ENCODE results near the gene RASL11B. TPM values are rescaled to one million over a fixed set of nuclear protein-coding genes. Genes with fewer than 3 reads are reported as not detected.
A peak's percentile ranks its signal among the peaks of the same experiment; 100 is the strongest.

RASL11B gene
- total and polyA plus RNA-seq, 3 experiments from 2014 or later: 0.12 to 0.27 TPM; not detected in 1

DNA sequence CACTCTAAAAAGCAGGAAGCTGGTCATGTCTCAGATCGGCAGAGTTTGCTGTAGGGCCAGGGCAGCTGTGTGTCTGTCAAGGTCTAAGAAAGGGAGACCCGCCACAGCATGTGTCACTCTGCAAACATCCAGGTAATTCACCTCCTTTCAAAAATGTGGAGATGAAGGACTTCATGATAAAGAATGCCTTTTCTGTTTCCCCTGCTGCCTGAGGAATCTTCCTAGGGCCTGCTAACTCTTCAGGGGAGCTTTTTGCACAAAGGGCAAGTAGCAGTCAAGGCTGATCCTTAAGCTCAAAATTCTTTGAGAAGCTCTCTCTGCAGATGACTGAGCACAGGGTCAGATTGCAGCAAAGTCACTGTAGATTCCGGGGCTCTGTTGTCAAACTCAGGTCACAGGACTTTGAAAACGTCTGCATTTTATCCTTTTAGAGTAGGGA lies 21.1 kb downstream of the RASL11B start:
- Mint-ChIP-seq H3K9me3 (no peaks in the 10 kb centered on the region), H3K27ac (no peak overlapping the region), H3K27me3 (peaks cover 0 to 3% of the 10 kb centered on the region in 2 donors), H3K4me1 (no peaks in the 10 kb centered on the region), H3K4me3 (no peak overlapping the region), H3K36me3 (peaks cover 5 to 30% (median 28%) of the 10 kb centered on the region in 3 donors)
- no peaks in the 10 kb centered on the region for H3K27me3 ChIP-seq (ENCODE audit: insufficient read depth, low read length, poor library complexity, severe bottlenecking)
- no peaks in the 10 kb centered on the region for H3K4me1 ChIP-seq (ENCODE audit: insufficient read depth, low read length)
- H3K9me3 ChIP-seq (ENCODE audit: low read length): no peaks in the 10 kb centered on the region
- ChIA-PET POLR2A (no interaction called here), CTCF (no interaction called here)
- no peaks in the 10 kb centered on the region for H3K36me3 ChIP-seq (ENCODE audit: insufficient read depth, low read length)
- no peak overlapping the region for H3K4me3 ChIP-seq (ENCODE audit: low read length)
- no peak overlapping the region for H3K27ac ChIP-seq (ENCODE audit: low read depth, low read length)
- DNase-seq: no peak

DNA sequence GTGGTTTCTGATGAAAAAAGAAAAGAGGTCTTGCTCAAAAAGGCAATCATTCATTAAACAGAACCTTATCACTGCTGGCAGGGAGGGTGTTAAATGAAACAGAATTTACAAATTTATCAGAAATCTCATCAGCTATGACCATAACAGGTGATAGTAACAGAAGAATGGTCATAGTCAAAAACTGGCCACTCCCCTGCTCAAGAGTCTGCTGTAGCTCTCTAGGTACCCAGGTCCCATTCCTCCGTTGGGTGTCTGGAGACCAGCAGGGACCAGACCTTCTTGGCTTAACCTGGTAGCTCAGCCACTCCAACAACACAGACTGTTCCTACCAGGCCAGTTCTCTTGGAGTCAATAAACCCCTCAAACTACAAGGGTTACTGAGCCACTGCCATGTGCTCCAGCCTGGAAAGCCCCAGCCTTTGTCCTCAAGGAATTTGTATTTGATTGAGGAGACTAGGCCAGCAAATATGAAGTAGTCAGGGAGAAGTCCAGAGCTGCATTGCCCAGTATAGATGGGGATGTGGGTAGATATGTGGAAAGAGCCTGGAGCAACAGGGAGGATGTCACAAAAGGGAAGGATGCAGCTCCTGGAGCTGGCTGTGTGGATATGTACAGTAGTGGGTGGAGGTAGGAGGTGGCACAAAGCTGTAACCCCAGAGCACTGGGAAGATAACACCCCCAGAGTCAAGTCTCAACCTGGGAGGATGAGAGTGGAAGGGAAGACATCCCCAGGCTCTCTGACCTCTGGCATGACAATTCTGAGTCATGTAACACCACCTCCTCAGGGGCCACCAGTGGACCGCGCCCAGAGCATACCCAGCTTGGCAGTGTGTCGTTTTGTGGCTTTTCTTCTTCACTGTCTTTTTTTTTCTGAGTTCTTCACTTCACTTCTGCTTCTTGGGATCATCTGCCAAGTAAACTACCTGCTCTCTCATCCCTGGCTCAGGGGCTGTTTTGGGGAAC lies 21.9 kb downstream of the RASL11B start:
- no peak overlapping the region for H3K4me3 Mint-ChIP-seq
- DNase-seq: no peak
- no peak overlapping the region for H3K27ac Mint-ChIP-seq
- Histone ChIP-seq H3K9me3 (ENCODE audit: low read length) (no peaks in the 10 kb centered on the region), H3K4me1 (ENCODE audit: insufficient read depth, low read length) (no peaks in the 10 kb centered on the region), H3K36me3 (ENCODE audit: insufficient read depth, low read length) (no peaks in the 10 kb centered on the region), H3K27ac (ENCODE audit: low read depth, low read length) (no peak overlapping the region), H3K4me3 (ENCODE audit: low read length) (no peak overlapping the region), H3K27me3 (ENCODE audit: insufficient read depth, low read length, poor library complexity, severe bottlenecking) (no peaks in the 10 kb centered on the region)
- CTCF ChIA-PET: no interaction called here
- no peaks in the 10 kb centered on the region for H3K4me1 Mint-ChIP-seq
- H3K9me3 Mint-ChIP-seq: no peaks in the 10 kb centered on the region
- H3K27me3 Mint-ChIP-seq: peaks cover 0 to 3% of the 10 kb centered on the region in 2 donors
- POLR2A ChIA-PET: no interaction called here
- H3K36me3 Mint-ChIP-seq: peaks cover 9 to 30% (median 29%) of the 10 kb centered on the region in 3 donors

DNA sequence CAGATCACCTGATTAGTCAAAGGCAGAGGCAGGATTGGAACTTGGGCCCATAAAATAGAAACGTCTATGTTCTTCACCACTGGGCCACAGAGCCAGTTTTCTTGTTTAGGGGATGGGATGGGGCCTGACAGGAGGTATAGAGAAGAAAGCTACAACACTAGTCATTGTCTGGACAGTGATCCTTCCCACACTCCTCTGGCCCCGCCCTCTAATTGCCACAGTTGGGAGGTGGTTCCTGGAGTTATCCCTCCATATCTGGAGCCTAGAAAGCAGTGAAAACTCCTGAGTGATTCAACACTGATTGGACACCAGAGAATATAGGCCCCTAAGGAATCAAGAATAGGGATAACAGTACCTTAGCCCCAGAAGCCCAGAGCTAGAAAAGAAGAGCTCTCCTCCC lies 22.9 kb downstream of the RASL11B start:
- CTCF ChIA-PET: no interaction called here
- Mint-ChIP-seq H3K27ac (no peak overlapping the region), H3K36me3 (peaks cover 8 to 34% (median 29%) of the 10 kb centered on the region in 3 donors)

DNA sequence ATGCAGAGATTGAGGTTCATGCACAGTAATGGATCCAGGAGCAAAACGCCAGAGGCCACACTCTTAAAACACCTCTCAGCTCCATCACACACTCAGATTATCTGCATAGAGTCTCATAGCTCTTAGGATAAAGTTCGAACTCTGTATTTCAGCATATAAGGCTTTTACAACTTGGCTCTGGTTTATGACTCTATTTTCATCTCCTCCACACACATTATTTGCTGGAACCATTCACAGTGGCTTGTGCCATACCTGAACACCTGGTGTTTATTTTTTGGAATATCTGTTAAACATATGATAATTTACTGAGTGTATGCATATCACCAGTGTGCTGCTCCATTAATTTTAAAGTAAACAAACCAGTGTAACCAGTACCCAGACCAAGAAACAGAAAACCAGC lies 27.2 kb downstream of the RASL11B start:
- H3K4me1 ChIP-seq (ENCODE audit: insufficient read depth, low read length): no peaks in the 10 kb centered on the region
- Mint-ChIP-seq H3K27ac (no peak overlapping the region), H3K27me3 (peaks cover 0 to 3% of the 10 kb centered on the region in 2 donors), H3K4me3 (no peak overlapping the region), H3K36me3 (peaks cover 8 to 26% (median 16%) of the 10 kb centered on the region in 3 donors), H3K9me3 (no peaks in the 10 kb centered on the region), H3K4me1 (no peaks in the 10 kb centered on the region)
- CTCF ChIA-PET: no interaction called here
- no peaks in the 10 kb centered on the region for H3K27me3 ChIP-seq (ENCODE audit: insufficient read depth, low read length, poor library complexity, severe bottlenecking)
- no peak overlapping the region for H3K4me3 ChIP-seq (ENCODE audit: low read length)
- no peaks in the 10 kb centered on the region for H3K36me3 ChIP-seq (ENCODE audit: insufficient read depth, low read length)
- no peaks in the 10 kb centered on the region for H3K9me3 ChIP-seq (ENCODE audit: low read length)
- no peak for DNase-seq
- POLR2A ChIA-PET: no interaction called here
- no peak overlapping the region for H3K27ac ChIP-seq (ENCODE audit: low read depth, low read length)

More for the DNA sequence above, 22.9 kb downstream of the RASL11B start:
- H3K4me3 Mint-ChIP-seq: no peak overlapping the region
- no peaks in the 10 kb centered on the region for H3K4me1 Mint-ChIP-seq
- Histone ChIP-seq H3K9me3 (ENCODE audit: low read length) (no peaks in the 10 kb centered on the region), H3K4me3 (ENCODE audit: low read length) (no peak overlapping the region), H3K27ac (ENCODE audit: low read depth, low read length) (no peak overlapping the region), H3K4me1 (ENCODE audit: insufficient read depth, low read length) (no peaks in the 10 kb centered on the region), H3K36me3 (ENCODE audit: insufficient read depth, low read length) (no peaks in the 10 kb centered on the region), H3K27me3 (ENCODE audit: insufficient read depth, low read length, poor library complexity, severe bottlenecking) (no peaks in the 10 kb centered on the region)
- DNase-seq: no peak
- peaks cover 0 to 3% of the 10 kb centered on the region in 2 donors for H3K27me3 Mint-ChIP-seq
- POLR2A ChIA-PET: no interaction called here
- H3K9me3 Mint-ChIP-seq: no peaks in the 10 kb centered on the region

DNA sequence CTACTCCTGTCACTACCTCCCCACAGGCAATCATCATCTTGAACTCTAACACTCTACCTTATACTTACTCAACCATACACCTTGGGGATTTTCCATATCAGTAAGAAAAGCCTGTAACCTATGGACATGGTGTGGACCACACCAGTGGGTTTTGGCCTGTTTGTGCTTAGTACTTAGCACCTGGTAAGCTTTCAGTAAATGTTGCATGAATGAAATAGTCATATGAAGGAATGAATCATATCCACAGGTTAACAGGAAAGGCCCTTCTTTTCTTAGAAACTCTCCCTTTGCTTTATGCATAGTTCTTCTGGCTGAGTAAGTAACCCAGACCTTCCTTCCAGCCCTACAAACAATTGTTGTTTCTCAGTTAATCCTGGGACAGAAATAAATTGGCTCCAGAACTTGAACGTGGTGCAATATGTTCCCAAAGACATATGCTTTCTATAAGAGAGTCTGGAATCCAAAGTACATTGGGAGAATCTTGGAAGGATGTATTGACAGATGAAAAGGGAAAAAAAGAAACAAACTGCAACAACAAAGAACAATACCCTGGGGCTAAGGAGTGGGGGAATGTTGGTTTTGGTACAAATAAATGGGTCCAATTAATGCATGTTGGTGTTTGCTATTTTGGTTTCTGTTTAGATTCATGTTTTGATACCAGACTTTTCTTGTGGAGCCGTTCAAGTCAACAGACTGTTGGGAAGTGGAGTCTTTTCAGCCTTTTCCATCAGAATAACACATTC lies 27.8 kb downstream of the RASL11B start:
- Mint-ChIP-seq H3K27me3 (peaks cover 0 to 3% of the 10 kb centered on the region in 2 donors), H3K27ac (peak overlapping the region in 1 of 8 donors; percentile 3), H3K36me3 (peaks cover 8 to 25% (median 14%) of the 10 kb centered on the region in 3 donors), H3K9me3 (no peaks in the 10 kb centered on the region), H3K4me3 (no peak overlapping the region), H3K4me1 (no peaks in the 10 kb centered on the region)
- H3K27me3 ChIP-seq (ENCODE audit: insufficient read depth, low read length, poor library complexity, severe bottlenecking): no peaks in the 10 kb centered on the region
- H3K27ac ChIP-seq (ENCODE audit: low read depth, low read length): no peak overlapping the region
- no peaks in the 10 kb centered on the region for H3K9me3 ChIP-seq (ENCODE audit: low read length)
- H3K4me3 ChIP-seq (ENCODE audit: low read length): no peak overlapping the region
- H3K4me1 ChIP-seq (ENCODE audit: insufficient read depth, low read length): no peaks in the 10 kb centered on the region
- ChIA-PET CTCF (no interaction called here), POLR2A (no interaction called here)
- no peak for DNase-seq
- H3K36me3 ChIP-seq (ENCODE audit: insufficient read depth, low read length): no peaks in the 10 kb centered on the region

DNA sequence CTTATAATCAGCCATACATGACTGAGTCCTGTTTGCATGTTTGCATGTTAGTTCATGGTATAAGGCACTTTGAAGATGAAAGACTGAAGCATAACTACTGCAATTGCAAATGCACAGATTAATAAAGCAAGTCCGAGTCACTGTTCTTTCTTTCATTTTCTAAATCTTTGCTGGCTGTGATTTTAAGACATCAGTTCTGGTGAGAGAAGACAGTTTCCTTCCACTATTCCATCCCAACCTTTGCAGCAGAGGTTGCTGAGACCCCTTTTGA lies 28.3 kb downstream of the RASL11B start:
- peaks cover 0 to 3% of the 10 kb centered on the region in 2 donors for H3K27me3 Mint-ChIP-seq
- DNase-seq: no peak
- Histone ChIP-seq H3K4me1 (ENCODE audit: insufficient read depth, low read length) (no peaks in the 10 kb centered on the region), H3K4me3 (ENCODE audit: low read length) (no peak overlapping the region), H3K36me3 (ENCODE audit: insufficient read depth, low read length) (no peaks in the 10 kb centered on the region), H3K27ac (ENCODE audit: low read depth, low read length) (no peak overlapping the region), H3K9me3 (ENCODE audit: low read length) (no peaks in the 10 kb centered on the region), H3K27me3 (ENCODE audit: insufficient read depth, low read length, poor library complexity, severe bottlenecking) (no peaks in the 10 kb centered on the region)
- no peaks in the 10 kb centered on the region for H3K9me3 Mint-ChIP-seq
- no peak overlapping the region for H3K4me3 Mint-ChIP-seq
- ChIA-PET POLR2A (no interaction called here), CTCF (no interaction called here)
- H3K27ac Mint-ChIP-seq: peak overlapping the region in 1 of 8 donors; percentile 3
- H3K4me1 Mint-ChIP-seq: no peaks in the 10 kb centered on the region
- peaks cover 8 to 19% (median 10%) of the 10 kb centered on the region in 3 donors for H3K36me3 Mint-ChIP-seq

DNA sequence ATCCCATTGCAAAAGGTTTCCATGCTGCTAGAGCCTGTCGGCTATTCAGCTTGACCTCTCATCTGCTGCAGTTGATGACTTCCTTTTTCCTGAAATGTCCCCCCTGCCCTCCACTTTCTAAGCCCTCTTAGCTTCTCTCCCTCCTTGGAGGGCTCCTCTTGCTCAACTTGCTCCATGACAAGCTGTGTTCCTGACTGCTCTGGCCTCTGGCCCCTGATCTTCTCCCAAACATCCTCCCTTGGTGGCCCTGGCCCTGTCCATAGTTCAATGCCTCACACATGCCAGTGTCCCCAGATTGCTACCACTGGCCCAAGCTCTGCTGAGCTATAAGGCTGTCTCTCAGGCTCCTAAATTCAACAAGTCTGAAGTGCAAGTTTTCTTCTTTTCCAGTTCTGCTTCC lies 29.6 kb downstream of the RASL11B start:
- Histone ChIP-seq H3K27me3 (ENCODE audit: insufficient read depth, low read length, poor library complexity, severe bottlenecking) (no peaks in the 10 kb centered on the region), H3K4me3 (ENCODE audit: low read length) (no peak overlapping the region), H3K9me3 (ENCODE audit: low read length) (no peaks in the 10 kb centered on the region), H3K36me3 (ENCODE audit: insufficient read depth, low read length) (no peaks in the 10 kb centered on the region), H3K27ac (ENCODE audit: low read depth, low read length) (no peak overlapping the region), H3K4me1 (ENCODE audit: insufficient read depth, low read length) (no peaks in the 10 kb centered on the region)
- H3K4me1 Mint-ChIP-seq: peaks cover 0 to 1% (median 0%) of the 10 kb centered on the region in 3 donors
- peaks cover 7 to 19% (median 12%) of the 10 kb centered on the region in 3 donors for H3K36me3 Mint-ChIP-seq
- CTCF ChIA-PET: interaction anchor here (1.2 kb wide), 1 partner anchor 20 kb away, joined by 3 read pairs; no protein-coding TSS in a partner anchor
- H3K27me3 Mint-ChIP-seq: no peaks in the 10 kb centered on the region
- H3K4me3 Mint-ChIP-seq: no peak overlapping the region
- H3K27ac Mint-ChIP-seq: no peak overlapping the region
- POLR2A ChIA-PET: no interaction called here
- no peak for DNase-seq
- peaks cover 0 to 2% (median 0%) of the 10 kb centered on the region in 5 donors for H3K9me3 Mint-ChIP-seq

DNA sequence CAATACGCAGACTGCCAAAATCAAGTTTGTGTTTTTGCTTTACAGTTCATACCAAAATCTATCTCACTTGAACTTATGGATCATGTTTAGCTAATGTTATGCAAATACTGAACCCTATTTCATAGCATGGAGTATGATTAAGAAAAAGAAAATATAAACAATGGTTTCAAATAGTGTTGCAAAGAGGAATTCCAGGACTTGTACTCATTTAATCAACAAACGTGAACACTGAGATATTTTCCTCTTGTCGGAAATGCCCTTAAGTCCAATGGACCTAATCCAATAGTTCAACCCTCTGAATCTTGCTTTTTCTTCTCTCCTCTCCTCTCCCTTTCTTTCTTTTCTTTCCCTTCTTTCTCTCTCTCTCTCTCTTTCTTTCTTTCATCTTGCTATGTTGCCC lies 30.8 kb downstream of the RASL11B start:
- Mint-ChIP-seq H3K4me3 (no peak overlapping the region), H3K27ac (no peak overlapping the region), H3K9me3 (peaks cover 0 to 3% (median 0%) of the 10 kb centered on the region in 5 donors), H3K4me1 (peaks cover 0 to 1% (median 0%) of the 10 kb centered on the region in 3 donors), H3K27me3 (no peaks in the 10 kb centered on the region), H3K36me3 (peaks cover 4 to 17% (median 17%) of the 10 kb centered on the region in 3 donors)
- no peaks in the 10 kb centered on the region for H3K9me3 ChIP-seq (ENCODE audit: low read length)
- H3K4me3 ChIP-seq (ENCODE audit: low read length): no peak overlapping the region
- no peak for DNase-seq
- ChIA-PET POLR2A (no interaction called here), CTCF (no interaction called here)
- H3K27ac ChIP-seq (ENCODE audit: low read depth, low read length): no peak overlapping the region
- no peaks in the 10 kb centered on the region for H3K36me3 ChIP-seq (ENCODE audit: insufficient read depth, low read length)
- H3K27me3 ChIP-seq (ENCODE audit: insufficient read depth, low read length, poor library complexity, severe bottlenecking): no peaks in the 10 kb centered on the region
- no peaks in the 10 kb centered on the region for H3K4me1 ChIP-seq (ENCODE audit: insufficient read depth, low read length)
